IPS-NIHi7 (cell line): ENCODE measurements around the gene SLC10A7.

Experiments used
- DNase-seq: peaks from one replicate; pipeline ENCODE4 v3.0.0; 2012; ENCODE audit warnings: mixed read lengths; ENCODE audit errors: extremely low spot score

The SLC10A7 gene

DNA sequence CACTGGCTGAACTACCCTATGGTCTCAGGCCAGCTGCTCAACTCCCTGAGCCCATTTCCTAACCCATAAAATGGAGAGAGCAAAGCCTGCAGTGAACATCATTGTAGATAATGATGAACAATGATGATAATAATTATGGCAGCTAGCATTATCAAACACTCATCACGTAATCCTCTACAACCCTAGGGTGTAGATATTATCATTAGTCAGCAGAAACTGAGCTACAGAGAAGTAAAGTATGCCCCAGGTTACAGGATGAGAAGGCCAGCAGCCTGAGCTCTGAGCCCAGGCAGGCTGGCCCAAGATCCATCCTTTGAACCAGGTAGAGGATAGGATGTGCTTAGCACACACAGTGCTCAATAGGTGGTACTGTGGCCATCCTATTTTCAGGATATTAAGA lies 264.2 kb downstream of the SLC10A7 start:
- DNase-seq: no peak

GRCh38 chr4:146256328-146256727 lies 265.4 kb downstream of the SLC10A7 start:
- DNase-seq: no peak

- no peak for DNase-seq
Measured at GRCh38 chr4:146255874-146256273, 265.9 kb downstream of the SLC10A7 start.

GRCh38 chr4:146255463-146255862 lies 266.3 kb downstream of the SLC10A7 start:
- DNase-seq: no peak

GRCh38 chr4:146252969-146253611 lies 268.6 kb downstream of the SLC10A7 start:
- no peak for DNase-seq

- no peak for DNase-seq
Measured at GRCh38 chr4:146247356-146247755, 274.4 kb downstream of the SLC10A7 start.

DNA sequence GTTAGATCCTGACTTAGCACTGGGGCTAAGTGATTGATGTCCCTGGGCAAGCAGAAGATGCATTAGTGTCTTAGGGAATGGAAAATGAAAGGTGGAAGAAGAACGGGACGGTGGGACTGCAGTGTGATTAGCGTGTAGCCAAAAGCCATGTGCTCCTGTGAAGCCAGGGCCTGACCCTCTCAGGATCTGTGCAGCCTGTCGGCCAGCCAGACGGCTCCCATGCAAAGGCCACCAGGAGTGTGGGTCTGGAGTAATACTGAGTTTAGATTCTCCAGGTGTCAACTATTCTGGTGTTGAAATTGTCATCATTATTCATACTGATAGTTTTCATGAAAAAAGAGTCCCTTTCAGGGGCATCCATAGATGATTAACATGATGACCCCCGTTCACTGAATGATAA lies 275.4 kb downstream of the SLC10A7 start:
- DNase-seq: no peak

DNA sequence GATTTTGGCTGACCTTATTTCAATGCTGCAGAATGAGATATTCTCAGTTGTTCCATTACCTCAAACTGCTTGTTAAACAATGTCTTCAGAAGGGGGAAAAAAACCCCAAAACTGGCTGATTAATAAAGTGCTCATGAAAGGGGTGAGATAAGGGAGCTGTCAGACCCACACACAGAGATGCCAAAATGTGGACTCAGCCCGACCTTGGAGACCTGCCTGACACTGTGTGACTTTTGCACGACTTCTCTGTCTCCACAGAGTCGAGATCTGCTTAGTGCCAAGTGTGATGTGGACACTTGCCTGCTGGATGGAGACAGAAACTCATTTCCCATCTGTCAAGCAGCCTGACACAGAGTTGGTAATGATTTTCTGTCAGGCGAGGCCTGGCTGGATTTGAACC lies 275.9 kb downstream of the SLC10A7 start:
- no peak for DNase-seq

DNA sequence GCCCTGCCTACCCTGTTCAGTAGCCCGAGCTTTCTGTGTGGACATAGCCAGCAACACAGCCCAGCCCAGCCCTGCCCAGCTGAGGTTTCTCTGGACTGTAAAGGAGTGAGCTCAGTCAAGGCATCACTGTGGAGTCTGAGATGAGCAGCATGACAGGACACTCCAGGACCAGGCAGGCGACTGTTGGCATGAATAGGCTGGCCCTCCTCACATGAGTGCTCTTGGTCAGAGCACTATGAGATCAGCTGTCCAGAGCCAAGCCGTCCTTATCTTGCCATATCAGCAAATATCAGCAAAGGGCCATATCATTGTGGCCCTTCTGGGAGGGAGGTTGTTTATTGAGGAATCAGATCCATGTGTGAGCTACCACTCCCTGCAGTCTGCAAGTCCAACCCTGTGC lies 276.5 kb downstream of the SLC10A7 start:
- no peak for DNase-seq

DNA sequence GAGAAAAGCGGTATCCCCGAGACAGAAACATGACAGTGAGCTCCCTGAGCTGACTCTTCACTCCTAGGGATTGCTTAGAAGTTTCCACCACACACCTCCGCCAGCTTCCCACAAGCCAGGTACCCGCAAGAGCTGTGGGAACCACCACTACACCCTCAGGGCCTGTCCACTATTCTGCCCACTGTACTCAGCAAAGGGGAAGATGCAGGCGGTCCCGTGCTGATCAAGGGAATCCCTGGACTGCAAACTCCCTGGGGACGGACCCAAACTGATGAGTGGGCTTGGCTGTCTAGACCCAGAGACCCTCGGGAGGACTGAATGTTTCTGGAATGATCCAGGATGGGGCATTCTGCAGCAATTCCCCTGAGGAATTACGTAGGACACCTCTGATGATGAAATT lies 277.2 kb downstream of the SLC10A7 start:
- DNase-seq: no peak

DNA sequence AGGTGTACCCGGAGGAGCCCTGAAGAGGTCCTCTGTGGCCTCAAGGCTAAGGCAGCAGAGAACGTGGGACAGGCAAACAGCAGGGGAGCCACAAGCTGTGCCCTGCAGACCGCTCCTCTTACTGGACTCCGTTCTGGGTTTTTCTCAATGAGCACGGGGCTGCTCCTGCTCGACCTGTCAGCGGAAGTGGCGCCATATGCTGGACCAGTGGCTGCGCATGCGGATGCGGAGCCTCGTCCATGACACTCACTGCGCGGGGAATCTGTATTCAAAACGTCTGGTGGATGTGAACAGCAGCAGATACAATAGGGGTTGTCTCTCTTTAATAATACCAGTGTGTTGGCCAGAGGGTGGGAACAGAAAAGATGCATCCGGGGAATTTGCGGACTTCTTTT lies 277.9 kb downstream of the SLC10A7 start:
- DNase-seq: no peak

- peak; percentile 84 for DNase-seq
Measured at GRCh38 chr4:146243141-146243882, 278.4 kb downstream of the SLC10A7 start.

GRCh38 chr4:146238107-146238506 lies 283.6 kb downstream of the SLC10A7 start:
- no peak for DNase-seq

DNA sequence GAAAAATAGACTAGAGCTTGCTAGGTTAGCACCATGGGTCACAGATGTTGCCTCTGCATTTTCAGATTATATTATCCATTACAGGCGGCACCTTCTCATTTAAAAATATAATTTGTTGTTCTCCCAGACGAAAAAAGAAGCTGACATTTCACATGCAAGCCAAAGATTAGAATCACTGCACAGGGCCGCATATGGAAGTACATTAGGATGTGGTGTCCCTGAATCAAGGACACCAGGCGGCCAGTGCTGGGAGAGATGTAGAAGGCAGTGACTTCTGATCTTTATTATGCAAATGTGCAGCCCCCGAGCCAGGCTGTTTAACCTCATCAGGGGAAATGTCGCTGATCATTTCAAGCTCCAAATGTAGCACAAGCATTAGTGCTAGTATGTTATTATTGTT lies 284.6 kb downstream of the SLC10A7 start:
- DNase-seq: no peak

GRCh38 chr4:146236216-146236615 lies 285.5 kb downstream of the SLC10A7 start:
- no peak for DNase-seq

DNA sequence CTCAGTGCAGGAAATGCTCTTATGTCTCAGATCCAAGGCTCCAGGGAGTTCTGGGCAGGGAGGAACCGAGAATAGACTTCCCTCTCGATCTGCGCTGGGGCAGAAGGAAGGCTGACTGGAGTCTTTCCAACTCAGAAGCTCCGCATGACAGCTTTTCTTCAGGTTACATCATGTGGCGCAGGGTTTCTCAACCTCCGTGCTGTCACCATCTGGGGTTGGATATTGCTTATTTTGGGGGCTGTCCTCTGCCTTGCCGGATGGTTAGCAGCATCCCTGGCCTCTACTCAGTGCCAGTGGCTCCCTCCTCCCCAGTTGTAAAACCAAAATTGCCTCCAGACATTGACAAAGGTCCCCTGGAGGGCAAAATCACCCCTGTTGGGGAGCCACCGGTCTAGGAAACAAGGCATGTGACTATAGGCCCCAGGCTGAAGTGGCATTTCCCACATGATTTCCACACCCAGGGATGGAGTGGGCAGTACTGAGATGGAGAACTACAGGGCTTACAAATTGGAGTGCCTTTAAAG lies 286.0 kb downstream of the SLC10A7 start:
- DNase-seq: no peak

- DNase-seq: no peak
Measured at GRCh38 chr4:146232131-146232722, 289.5 kb downstream of the SLC10A7 start.

- no peak for DNase-seq
Measured at GRCh38 chr4:146229406-146229805, 292.3 kb downstream of the SLC10A7 start.

DNA sequence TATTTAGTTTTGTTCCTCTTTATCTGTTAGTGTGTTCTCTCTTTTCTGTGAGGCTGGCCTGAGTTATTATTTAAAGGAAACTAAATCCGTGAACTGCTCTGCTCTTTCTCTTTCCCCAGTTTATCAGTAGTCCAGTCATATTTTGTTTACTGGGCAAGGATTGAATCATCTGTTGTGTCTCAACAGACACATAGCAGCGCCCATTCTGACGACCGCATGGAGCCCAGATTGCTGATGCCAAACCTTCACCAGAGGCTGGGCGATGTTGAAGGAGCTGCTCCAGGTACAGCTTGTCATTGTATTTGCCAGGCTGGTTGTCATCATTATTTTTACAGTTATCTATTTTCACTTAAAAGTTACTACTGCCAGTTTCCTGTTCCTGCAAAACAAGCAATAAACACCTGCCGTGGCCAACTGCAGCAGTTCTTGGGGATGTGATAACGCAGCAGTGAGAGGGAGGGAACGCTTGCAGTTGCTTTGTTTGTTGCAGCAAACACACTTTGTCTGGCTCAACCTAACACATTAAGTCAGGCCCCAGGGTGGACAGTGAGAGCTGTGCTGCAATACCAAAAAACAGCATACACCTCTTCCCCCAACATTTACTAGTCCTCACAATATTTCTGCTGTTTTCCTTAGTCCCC lies 297.3 kb downstream of the SLC10A7 start:
- DNase-seq: no peak

- DNase-seq: no peak
Measured at GRCh38 chr4:146222313-146222712, 299.4 kb downstream of the SLC10A7 start.

- no peak for DNase-seq
Measured at GRCh38 chr4:146214238-146214637, 307.5 kb downstream of the SLC10A7 start, which contains the start of gene REELD1. REELD1 (plus strand) TSS chr4:146214538; CDS start chr4:146216953, 2,415 bp downstream.

DNA sequence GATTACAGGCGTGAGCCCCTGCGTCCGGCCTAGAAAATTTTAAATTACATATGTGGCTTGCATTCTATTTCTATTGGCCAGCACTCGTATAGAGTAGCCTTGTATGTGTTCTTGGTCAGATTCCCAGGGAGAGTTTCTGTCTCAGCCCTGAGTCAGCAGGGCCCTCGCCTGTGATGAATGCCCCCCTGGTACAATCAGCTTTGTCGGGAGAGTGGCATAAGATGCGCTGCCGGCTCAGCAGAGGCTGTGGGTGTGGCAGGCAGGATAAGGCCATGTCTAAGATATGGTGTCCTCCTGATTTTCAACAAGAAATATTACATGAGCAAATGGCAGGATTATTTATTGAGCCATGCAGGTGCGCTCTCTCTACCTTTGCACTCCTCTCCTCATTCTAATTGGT lies 309.0 kb downstream of the SLC10A7 start:
- DNase-seq: no peak
